ENCODE results near the gene DNAJB8.

Gene DNAJB8

GRCh38 chr3:128471110-128471509 lies 4.4 kb upstream of the DNAJB8 start:
- TF ChIP-seq ZNF274 (IDR thresholded peaks at IDR 0.05; ENCODE audit: low read depth, low read length) = no peak
- no peak overlapping the region for H3K4me3 ChIP-seq (ENCODE audit: low read length)

GRCh38 chr3:128470134-128470899 lies 3.6 kb upstream of the DNAJB8 start:
- TF ChIP-seq ZNF274 (IDR thresholded peaks at IDR 0.05; ENCODE audit: low read depth, low read length) = no peak
- no peak overlapping the region for H3K4me3 ChIP-seq (ENCODE audit: low read length)

- no peak for TF ChIP-seq ZNF274 (IDR thresholded peaks at IDR 0.05; ENCODE audit: low read depth, low read length)
- H3K4me3 ChIP-seq (ENCODE audit: low read length) = no peak overlapping the region
These were observed 2.9 kb upstream of the DNAJB8 start for GRCh38 chr3:128469556-128469955.

GRCh38 chr3:128468791-128469527 lies 2.3 kb upstream of the DNAJB8 start:
- no peak overlapping the region for H3K4me3 ChIP-seq (ENCODE audit: low read length)
- TF ChIP-seq ZNF274 (IDR thresholded peaks at IDR 0.05; ENCODE audit: low read depth, low read length) = no peak

GRCh38 chr3:128468285-128468790 lies 1.6 kb upstream of the DNAJB8 start:
- no peak for TF ChIP-seq ZNF274 (IDR thresholded peaks at IDR 0.05; ENCODE audit: low read depth, low read length)
- H3K4me3 ChIP-seq (ENCODE audit: low read length) = no peak overlapping the region

DNA sequence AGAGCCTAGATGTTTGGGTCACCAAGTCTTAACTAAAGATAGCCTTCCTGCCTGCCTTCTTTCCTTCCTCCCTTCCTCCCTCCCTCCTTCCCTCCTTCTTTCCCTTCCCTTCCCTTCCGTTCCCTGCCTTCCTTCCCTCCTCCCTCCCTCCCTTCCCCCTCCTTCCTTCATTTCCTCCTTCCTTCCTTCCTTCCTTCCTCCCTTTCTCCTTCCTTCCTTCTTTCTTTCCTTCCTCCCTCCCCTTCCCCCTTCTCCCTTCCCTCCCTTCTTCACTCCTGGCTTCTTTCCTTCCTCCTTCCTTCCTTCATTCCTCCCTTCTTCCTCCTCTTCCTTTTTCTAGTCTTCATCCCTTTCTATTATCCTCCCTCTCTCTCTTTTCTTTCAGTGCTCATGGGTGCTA lies 2.0 kb downstream of the DNAJB8 start:
- TF ChIP-seq ZNF274 (IDR thresholded peaks at IDR 0.05; ENCODE audit: low read depth, low read length) = no peak
- H3K4me3 ChIP-seq (ENCODE audit: low read length) = no peak overlapping the region

DNA sequence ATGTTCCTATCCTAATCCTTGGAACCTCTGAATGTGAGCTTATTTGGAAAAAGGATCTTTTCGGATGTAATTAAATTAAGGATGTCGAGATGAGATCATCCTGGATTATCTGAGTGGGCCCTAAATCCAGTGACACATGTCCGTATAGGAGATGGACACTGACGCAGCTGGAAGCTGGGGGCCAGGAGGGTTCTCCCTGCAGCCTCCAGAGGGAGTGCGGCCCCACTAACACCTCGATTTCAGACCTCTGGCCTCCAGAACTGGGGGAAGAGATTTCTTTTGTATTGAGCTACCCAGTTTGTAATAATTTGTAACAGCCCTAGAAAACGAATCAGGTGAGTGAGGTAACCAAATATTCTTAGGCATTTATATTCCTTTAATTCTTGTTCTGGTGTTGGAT lies 2.5 kb downstream of the DNAJB8 start:
- H3K4me3 ChIP-seq (ENCODE audit: low read length) = no peak overlapping the region
- TF ChIP-seq ZNF274 (IDR thresholded peaks at IDR 0.05; ENCODE audit: low read depth, low read length) = no peak

DNA sequence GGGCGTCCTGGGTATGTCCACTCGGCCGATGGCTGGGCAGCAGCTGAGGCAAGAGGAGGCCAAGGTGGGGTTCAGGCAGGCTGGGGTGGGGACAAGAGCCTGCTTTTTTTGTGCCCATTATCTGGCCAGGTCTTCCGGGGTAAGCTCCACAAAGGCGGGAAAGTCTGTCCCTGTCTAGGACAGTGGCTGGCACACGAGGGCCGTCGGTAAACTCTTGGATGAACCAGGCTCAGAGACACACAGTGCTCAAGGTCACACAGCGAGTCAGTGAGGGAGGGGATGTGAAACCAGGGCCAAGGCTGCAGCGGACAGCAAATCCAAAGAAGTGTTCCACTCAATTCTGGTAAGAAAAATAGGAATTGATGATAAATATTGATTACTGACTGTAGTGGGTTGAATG lies 2.9 kb downstream of the DNAJB8 start:
- no peak overlapping the region for H3K4me3 ChIP-seq (ENCODE audit: low read length)
- no peak for TF ChIP-seq ZNF274 (IDR thresholded peaks at IDR 0.05; ENCODE audit: low read depth, low read length)

DNA sequence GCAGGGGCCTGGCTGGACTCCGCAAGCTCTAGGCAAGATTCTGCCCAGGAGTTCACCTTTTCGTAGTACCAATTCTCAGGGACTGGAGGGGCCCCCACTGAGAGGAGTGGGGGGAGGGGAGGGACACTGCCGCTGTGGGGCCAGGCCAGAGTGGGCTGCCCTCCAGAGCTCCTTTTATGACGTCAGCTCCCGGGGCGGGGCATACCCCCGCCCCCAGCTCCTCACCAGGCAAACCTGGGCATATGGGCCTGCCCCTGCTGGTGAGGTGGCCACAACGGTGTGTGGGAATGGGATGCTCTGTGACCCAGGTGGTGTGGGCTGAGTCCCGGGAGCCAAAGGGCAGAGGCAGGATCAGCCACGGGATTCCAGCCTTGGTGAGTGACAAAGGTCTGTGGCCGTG lies 3.3 kb downstream of the DNAJB8 start:
- no peak for TF ChIP-seq ZNF274 (IDR thresholded peaks at IDR 0.05; ENCODE audit: low read depth, low read length)
- no peak overlapping the region for H3K4me3 ChIP-seq (ENCODE audit: low read length)

DNA sequence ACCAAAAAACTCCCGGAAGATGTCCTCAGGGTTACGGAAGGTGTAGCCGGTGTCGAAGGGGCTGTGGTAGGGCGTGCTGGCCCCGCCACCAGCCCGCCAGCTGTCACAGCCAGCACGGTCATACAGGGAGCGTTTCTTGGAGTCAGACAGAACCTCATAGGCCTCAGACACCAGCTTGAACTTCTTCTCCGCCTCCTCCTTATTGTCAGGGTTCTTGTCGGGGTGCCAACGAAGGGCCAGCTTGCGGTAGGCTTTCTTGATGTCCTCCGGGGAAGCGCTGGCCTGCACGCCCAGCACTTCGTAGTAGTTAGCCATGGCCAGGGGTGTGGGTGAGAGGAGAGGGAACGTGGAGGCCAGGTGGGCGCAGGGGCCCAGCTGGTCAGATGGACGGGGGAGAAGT lies 3.8 kb downstream of the DNAJB8 start:
- TF ChIP-seq ZNF274 (IDR thresholded peaks at IDR 0.05; ENCODE audit: low read depth, low read length) = no peak
- H3K4me3 ChIP-seq (ENCODE audit: low read length) = no peak overlapping the region

DNA sequence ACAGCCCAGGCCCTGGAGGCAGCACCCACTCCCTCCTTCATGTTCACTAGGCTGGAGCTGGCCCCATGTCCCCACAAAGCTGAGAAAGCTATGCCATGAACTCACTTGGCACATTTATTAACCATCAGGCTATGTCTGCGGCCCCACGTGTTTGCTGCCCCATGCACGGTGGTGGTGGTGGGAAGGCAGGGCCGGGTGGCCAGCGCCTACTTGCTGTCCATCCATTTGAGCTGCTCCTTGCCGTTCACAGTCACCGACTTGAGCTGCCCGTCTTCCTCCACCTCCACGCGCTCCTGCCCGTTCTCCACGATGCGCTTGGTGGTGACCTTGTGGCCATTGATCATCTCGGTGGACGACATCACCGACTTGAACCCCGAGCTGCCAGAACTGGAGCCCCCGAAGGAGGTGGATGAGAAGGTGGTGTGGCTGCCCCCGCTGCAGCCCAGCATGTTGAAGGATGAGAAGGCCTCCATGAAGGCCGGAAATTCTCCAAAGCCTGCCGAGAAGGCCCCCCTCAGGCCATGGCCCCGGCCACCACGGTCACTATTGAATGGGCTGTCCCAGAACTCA lies 4.3 kb downstream of the DNAJB8 start:
- no peak overlapping the region for H3K4me3 ChIP-seq (ENCODE audit: low read length)
- no peak for TF ChIP-seq ZNF274 (IDR thresholded peaks at IDR 0.05; ENCODE audit: low read depth, low read length)

GRCh38 chr3:128461731-128462130 lies 5.0 kb downstream of the DNAJB8 start:
- no peak for TF ChIP-seq ZNF274 (IDR thresholded peaks at IDR 0.05; ENCODE audit: low read depth, low read length)
- H3K4me3 ChIP-seq (ENCODE audit: low read length) = no peak overlapping the region

GRCh38 chr3:128459461-128459820 lies 7.2 kb downstream of the DNAJB8 start:
- TF ChIP-seq ZNF274 (IDR thresholded peaks at IDR 0.05; ENCODE audit: low read depth, low read length) = no peak
- no peak overlapping the region for H3K4me3 ChIP-seq (ENCODE audit: low read length)

- no peak for TF ChIP-seq ZNF274 (IDR thresholded peaks at IDR 0.05; ENCODE audit: low read depth, low read length)
- H3K4me3 ChIP-seq (ENCODE audit: low read length) = no peak overlapping the region
These were observed 7.8 kb downstream of the DNAJB8 start for GRCh38 chr3:128458746-128459460.
